Measurements from ENCODE around the gene DNAJA3. TPM values are rescaled to one million over a fixed set of nuclear protein-coding genes. Genes with fewer than 3 reads are reported as not detected.

Gene DNAJA3
- total RNA-seq, 3 donors from 2014 or later (not counting 1 experiment from before 2014, with no cell fraction given): 22.1 to 34.2 (median 27.2) TPM

- Histone ChIP-seq H3K4me3 (ENCODE audit: low read length) (no peak overlapping the region), H3K9me3 (ENCODE audit: control insufficient read depth, insufficient read depth, low read length) (no peaks in the 10 kb centered on the region), H3K36me3 (ENCODE audit: control insufficient read depth, insufficient read depth, low read length) (peaks cover 71% of the 10 kb centered on the region), H3K4me1 (ENCODE audit: control insufficient read depth, insufficient read depth, low read length) (peaks cover 12% of the 10 kb centered on the region), H3K27me3 (ENCODE audit: control insufficient read depth, insufficient read depth, low read length) (no peaks in the 10 kb centered on the region), H3K27ac (ENCODE audit: low read length) (no peak overlapping the region)
- peak in 1 of 3 donors; percentile 9 for ATAC-seq
- peaks cover under 1 to 29% of the 10 kb centered on the region in 2 donors for H3K4me1 Mint-ChIP-seq
- no peaks in the 10 kb centered on the region for H3K36me3 Mint-ChIP-seq
- no peaks in the 10 kb centered on the region for H3K27me3 Mint-ChIP-seq (ENCODE audit: low read depth in 2 of 2)
- no peaks in the 10 kb centered on the region for H3K9me3 Mint-ChIP-seq
- TF ChIP-seq, protein P1, sequence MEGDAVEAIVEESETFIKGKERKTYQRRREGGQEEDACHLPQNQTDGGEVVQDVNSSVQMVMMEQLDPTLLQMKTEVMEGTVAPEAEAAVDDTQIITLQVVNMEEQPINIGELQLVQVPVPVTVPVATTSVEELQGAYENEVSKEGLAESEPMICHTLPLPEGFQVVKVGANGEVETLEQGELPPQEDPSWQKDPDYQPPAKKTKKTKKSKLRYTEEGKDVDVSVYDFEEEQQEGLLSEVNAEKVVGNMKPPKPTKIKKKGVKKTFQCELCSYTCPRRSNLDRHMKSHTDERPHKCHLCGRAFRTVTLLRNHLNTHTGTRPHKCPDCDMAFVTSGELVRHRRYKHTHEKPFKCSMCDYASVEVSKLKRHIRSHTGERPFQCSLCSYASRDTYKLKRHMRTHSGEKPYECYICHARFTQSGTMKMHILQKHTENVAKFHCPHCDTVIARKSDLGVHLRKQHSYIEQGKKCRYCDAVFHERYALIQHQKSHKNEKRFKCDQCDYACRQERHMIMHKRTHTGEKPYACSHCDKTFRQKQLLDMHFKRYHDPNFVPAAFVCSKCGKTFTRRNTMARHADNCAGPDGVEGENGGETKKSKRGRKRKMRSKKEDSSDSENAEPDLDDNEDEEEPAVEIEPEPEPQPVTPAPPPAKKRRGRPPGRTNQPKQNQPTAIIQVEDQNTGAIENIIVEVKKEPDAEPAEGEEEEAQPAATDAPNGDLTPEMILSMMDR (IDR thresholded peaks at IDR 0.05): no peak
- DNase-seq: peak in 1 of 2 donors; percentile 28
- H3K4me3 Mint-ChIP-seq: peak overlapping the region; percentile 50
- 91% methylated on average over 24 of the region's 24 CpGs for WGBS (ENCODE audit: insufficient coverage)
- peak overlapping the region; percentile 79 to 80 for H3K27ac Mint-ChIP-seq
- intact Hi-C loops (cut with micrococcal nuclease): loop anchor here (5.0 kb wide), 1 partner anchor 118 kb away; no protein-coding TSS in a partner anchor
These were observed 20.5 kb upstream of the DNAJA3 start for GRCh38 chr16:4404967-4405696.

DNA sequence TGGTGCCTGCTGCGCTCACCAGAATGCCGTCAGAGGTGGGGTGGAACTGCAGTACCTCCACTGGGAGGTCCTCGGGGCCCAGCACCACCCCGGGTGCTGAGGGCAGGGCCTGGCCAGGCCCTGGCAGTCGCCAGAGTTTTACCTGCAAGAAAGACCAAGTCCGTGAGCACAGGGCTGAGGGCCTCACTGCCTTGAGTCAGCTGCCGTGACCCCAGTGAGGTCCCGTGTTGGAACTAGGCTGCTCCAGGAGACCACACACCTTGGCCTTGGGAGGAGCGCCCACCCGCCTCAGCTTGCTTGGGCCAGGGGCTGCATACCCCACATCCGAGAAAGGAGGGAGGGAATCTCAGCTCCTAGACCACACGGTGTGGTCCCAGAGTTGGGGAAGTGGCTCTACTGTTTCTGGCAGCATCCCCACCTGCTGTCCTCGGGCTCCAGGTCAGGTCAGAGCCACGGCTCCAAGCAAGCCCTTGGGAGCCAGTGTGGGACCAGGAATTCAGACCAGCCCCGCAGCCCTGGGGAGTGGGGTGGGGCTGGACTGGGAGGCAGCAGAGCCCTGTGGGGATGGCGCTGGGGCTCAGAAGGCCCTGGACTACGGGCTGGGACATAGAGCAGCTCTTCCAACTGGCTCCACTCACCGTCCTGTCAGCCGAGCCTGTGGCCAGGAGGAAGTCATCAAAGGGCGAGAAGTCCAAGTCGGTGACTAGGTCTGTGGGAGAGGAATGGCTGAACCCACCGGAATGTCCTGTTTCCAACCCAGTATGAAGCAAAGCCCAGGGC, 17.9 kb upstream of the DNAJA3 start:
- no peak overlapping the region for H3K4me3 Mint-ChIP-seq
- Histone ChIP-seq H3K4me1 (ENCODE audit: control insufficient read depth, insufficient read depth, low read length) (peaks cover 18% of the 10 kb centered on the region), H3K4me3 (ENCODE audit: low read length) (no peak overlapping the region), H3K27me3 (ENCODE audit: control insufficient read depth, insufficient read depth, low read length) (no peaks in the 10 kb centered on the region), H3K9me3 (ENCODE audit: control insufficient read depth, insufficient read depth, low read length) (no peaks in the 10 kb centered on the region), H3K36me3 (ENCODE audit: control insufficient read depth, insufficient read depth, low read length) (peaks cover 86% of the 10 kb centered on the region), H3K27ac (ENCODE audit: low read length) (no peak overlapping the region)
- 92% methylated on average over 22 of the region's 22 CpGs for WGBS (ENCODE audit: insufficient coverage)
- no peak overlapping the region for H3K27ac Mint-ChIP-seq
- TF ChIP-seq, protein P1 (IDR thresholded peaks at IDR 0.05): no peak
- H3K4me1 Mint-ChIP-seq: peaks cover 18 to 32% of the 10 kb centered on the region in 2 donors
- H3K36me3 Mint-ChIP-seq: no peaks in the 10 kb centered on the region
- H3K9me3 Mint-ChIP-seq: no peaks in the 10 kb centered on the region
- intact Hi-C loops (cut with micrococcal nuclease): no loop called here
- no peak for DNase-seq
- no peaks in the 10 kb centered on the region for H3K27me3 Mint-ChIP-seq (ENCODE audit: low read depth in 2 of 2)
- ATAC-seq: no peak

DNA sequence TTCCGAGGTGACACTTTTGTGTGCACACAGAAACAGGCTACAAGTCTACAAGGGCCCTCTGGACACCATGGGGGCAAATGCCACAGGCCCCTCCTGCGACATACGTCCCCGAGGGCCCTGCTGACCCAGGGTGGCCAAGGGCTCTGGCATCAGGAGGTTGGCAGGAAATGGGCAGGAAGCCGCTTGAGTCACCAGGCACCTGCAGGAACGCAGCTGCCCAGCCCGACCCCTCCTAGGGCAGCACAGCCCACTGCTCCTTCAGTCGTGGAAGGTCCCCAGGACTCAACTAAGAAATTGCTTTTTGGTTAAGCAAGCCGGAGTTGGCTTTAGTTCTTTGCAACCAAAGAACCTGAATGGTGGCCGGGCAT, 17.4 kb upstream of the DNAJA3 start:
- Mint-ChIP-seq H3K4me1 (peaks cover 21 to 36% of the 10 kb centered on the region in 2 donors), H3K27me3 (ENCODE audit: low read depth in 2 of 2) (no peaks in the 10 kb centered on the region), H3K9me3 (no peaks in the 10 kb centered on the region), H3K4me3 (no peak overlapping the region), H3K36me3 (no peaks in the 10 kb centered on the region), H3K27ac (no peak overlapping the region)
- no peak overlapping the region for H3K4me3 ChIP-seq (ENCODE audit: low read length)
- ATAC-seq (no peak), DNase-seq (no peak)
- H3K4me1 ChIP-seq (ENCODE audit: control insufficient read depth, insufficient read depth, low read length): peaks cover 18% of the 10 kb centered on the region
- H3K36me3 ChIP-seq (ENCODE audit: control insufficient read depth, insufficient read depth, low read length): peaks cover 86% of the 10 kb centered on the region
- TF ChIP-seq, protein P1 (IDR thresholded peaks at IDR 0.05): no peak
- intact Hi-C loops (cut with micrococcal nuclease): no loop called here
- 90% methylated on average over 10 of the region's 10 CpGs for WGBS (ENCODE audit: insufficient coverage)
- no peaks in the 10 kb centered on the region for H3K9me3 ChIP-seq (ENCODE audit: control insufficient read depth, insufficient read depth, low read length)
- no peaks in the 10 kb centered on the region for H3K27me3 ChIP-seq (ENCODE audit: control insufficient read depth, insufficient read depth, low read length)
- H3K27ac ChIP-seq (ENCODE audit: low read length): no peak overlapping the region
